ENCODE results near the gene FLYWCH2.
A peak's percentile ranks its signal among the peaks of the same experiment; 100 is the strongest.

The FLYWCH2 gene

DNA sequence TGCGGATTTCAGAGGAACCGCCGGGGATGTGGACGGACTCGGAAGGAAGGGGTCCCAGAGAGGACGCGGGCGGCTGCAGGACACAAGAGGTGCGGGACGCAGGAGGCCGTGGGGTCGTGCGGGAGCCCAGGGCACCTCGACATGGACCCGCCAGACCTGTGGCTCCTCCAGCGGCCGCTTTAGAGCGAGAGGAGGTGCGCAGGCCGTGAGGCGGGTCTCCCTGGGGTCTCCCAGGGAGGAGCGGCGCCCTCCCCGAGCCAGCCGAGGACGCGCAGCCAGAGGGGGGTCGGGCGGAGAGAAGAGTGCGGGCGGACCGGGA lies 21.9 kb downstream of the FLYWCH2 start (continued):
- TF ChIP-seq HIC1 (tag by site-specific recombination; IDR thresholded peaks at IDR 0.05) (no peak), ZNF148 (tag by site-specific recombination; IDR thresholded peaks at IDR 0.05; ENCODE audit: borderline replicate concordance) (no peak; the same call in 1 of the 2 replicates), ZNF707 (tag by site-specific recombination; IDR thresholded peaks at IDR 0.05) (no peak), ZNF37A (tag by site-specific recombination; IDR thresholded peaks at IDR 0.05) (no peak), ZSCAN23 (tag by site-specific recombination; IDR thresholded peaks at IDR 0.05) (no peak), ELK4 (IDR thresholded peaks at IDR 0.05; ENCODE audit: borderline replicate concordance, low read depth, low read length) (no peak), ZNF521 (tag by site-specific recombination; IDR thresholded peaks at IDR 0.05) (no peak), ZIC2 (tag by site-specific recombination; IDR thresholded peaks at IDR 0.05) (no peak), ZNF600 (tag by site-specific recombination; IDR thresholded peaks at IDR 0.05) (no peak), ZNF560 (tag by site-specific recombination; IDR thresholded peaks at IDR 0.05; ENCODE audit: borderline replicate concordance) (no peak), ZNF423 (tag by site-specific recombination; IDR thresholded peaks at IDR 0.05) (no peak), ZNF558 (tag by site-specific recombination; IDR thresholded peaks at IDR 0.05) (no peak), ZNF404 (tag by site-specific recombination; IDR thresholded peaks at IDR 0.05) (no peak), ZNF140 (tag by site-specific recombination; IDR thresholded peaks at IDR 0.05) (no peak), ZFHX2 (tag by site-specific recombination; conservative IDR thresholded peaks at IDR 0.05) (no peak), ZNF654 (tag by site-specific recombination; IDR thresholded peaks at IDR 0.05; ENCODE audit: low read depth) (no peak), ZNF555 (tag by site-specific recombination; conservative IDR thresholded peaks at IDR 0.05) (no peak), ZNF514 (tag by site-specific recombination; IDR thresholded peaks at IDR 0.05) (no peak), ZBTB20 (tag by site-specific recombination; IDR thresholded peaks at IDR 0.05) (peak; percentile 11), ZNF433 (tag by site-specific recombination; IDR thresholded peaks at IDR 0.05; ENCODE audit: low read depth) (no peak), ZNF114 (tag by site-specific recombination; IDR thresholded peaks at IDR 0.05) (no peak), ZNF664 (tag by site-specific recombination; IDR thresholded peaks at IDR 0.05) (no peak), ZSCAN4 (tag by site-specific recombination; IDR thresholded peaks at IDR 0.05) (no peak), ZNF146 (tag by site-specific recombination; IDR thresholded peaks at IDR 0.05) (no peak), KLF10 (tag by site-specific recombination; IDR thresholded peaks at IDR 0.05) (no peak; the same call in 1 of the 2 replicates)
- TF ChIP-seq, protein P1, sequence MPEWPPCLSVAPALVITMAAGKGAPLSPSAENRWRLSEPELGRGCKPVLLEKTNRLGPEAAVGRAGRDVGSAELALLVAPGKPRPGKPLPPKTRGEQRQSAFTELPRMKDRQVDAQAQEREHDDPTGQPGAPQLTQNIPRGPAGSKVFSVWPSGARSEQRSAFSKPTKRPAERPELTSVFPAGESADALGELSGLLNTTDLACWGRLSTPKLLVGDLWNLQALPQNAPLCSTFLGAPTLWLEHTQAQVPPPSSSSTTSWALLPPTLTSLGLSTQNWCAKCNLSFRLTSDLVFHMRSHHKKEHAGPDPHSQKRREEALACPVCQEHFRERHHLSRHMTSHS (tag by site-specific recombination; IDR thresholded peaks at IDR 0.05) = no peak
- TF ChIP-seq, protein P2, sequence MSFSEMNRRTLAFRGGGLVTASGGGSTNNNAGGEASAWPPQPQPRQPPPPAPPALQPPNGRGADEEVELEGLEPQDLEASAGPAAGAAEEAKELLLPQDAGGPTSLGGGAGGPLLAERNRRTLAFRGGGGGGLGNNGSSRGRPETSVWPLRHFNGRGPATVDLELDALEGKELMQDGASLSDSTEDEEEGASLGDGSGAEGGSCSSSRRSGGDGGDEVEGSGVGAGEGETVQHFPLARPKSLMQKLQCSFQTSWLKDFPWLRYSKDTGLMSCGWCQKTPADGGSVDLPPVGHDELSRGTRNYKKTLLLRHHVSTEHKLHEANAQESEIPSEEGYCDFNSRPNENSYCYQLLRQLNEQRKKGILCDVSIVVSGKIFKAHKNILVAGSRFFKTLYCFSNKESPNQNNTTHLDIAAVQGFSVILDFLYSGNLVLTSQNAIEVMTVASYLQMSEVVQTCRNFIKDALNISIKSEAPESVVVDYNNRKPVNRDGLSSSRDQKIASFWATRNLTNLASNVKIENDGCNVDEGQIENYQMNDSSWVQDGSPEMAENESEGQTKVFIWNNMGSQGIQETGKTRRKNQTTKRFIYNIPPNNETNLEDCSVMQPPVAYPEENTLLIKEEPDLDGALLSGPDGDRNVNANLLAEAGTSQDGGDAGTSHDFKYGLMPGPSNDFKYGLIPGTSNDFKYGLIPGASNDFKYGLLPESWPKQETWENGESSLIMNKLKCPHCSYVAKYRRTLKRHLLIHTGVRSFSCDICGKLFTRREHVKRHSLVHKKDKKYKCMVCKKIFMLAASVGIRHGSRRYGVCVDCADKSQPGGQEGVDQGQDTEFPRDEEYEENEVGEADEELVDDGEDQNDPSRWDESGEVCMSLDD (tag by site-specific recombination; IDR thresholded peaks at IDR 0.05) = peak; percentile 65
- TF ChIP-seq, protein P3, sequence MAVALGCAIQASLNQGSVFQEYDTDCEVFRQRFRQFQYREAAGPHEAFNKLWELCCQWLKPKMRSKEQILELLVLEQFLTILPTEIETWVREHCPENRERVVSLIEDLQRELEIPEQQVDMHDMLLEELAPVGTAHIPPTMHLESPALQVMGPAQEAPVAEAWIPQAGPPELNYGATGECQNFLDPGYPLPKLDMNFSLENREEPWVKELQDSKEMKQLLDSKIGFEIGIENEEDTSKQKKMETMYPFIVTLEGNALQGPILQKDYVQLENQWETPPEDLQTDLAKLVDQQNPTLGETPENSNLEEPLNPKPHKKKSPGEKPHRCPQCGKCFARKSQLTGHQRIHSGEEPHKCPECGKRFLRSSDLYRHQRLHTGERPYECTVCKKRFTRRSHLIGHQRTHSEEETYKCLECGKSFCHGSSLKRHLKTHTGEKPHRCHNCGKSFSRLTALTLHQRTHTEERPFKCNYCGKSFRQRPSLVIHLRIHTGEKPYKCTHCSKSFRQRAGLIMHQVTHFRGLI (tag by site-specific recombination; IDR thresholded peaks at IDR 0.05) = no peak
- TF ChIP-seq, protein P4, sequence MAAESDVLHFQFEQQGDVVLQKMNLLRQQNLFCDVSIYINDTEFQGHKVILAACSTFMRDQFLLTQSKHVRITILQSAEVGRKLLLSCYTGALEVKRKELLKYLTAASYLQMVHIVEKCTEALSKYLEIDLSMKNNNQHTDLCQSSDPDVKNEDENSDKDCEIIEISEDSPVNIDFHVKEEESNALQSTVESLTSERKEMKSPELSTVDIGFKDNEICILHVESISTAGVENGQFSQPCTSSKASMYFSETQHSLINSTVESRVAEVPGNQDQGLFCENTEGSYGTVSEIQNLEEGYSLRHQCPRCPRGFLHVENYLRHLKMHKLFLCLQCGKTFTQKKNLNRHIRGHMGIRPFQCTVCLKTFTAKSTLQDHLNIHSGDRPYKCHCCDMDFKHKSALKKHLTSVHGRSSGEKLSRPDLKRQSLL (tag by site-specific recombination; IDR thresholded peaks at IDR 0.05) = no peak

Measured in HEK293 (cell line).